T1000 (cell line): Measurements from ENCODE around the gene MISP.

ENCODE experiments used
- DNase-seq: peaks from one replicate; lab custom pipeline; 2025; ENCODE audit warnings: mixed read lengths; lab: John Stamatoyannopoulos, UW

The MISP gene

DNA sequence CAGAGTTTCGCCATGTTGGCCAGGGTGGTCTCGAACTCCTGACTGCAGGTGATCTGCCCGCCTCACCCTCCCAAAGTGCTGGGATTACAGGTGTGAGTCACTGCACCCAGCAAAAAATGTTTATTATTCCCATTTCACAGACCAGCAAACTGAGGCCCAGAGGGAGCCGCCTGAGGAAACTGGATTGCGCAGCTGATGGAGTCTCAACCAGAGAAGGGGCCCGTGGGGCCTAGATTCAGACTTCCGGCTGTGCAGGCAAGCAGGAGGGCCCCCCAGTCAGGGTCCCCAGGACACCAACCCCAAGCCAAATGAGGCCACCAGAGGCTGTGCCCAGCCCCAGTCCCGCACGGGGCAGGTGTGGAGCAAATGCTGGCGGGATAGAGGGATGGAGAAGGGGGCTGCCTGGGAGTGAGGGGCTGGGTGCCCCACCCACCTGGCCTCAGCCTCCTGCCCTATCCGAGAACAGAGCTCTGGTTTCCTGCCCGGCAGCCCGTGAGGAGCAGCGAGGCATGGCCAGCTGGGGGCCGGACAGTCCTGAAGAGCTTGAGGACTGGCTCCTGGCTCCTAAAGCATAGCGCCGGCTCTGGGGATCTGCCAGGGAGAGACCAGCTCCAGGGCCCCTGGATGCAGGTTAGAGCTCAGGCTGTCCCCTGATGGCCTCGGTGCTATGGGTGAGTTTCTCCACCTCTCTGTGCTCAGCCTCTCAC, 22.0 kb downstream of the MISP start:
- DNase-seq = no peak

DNA sequence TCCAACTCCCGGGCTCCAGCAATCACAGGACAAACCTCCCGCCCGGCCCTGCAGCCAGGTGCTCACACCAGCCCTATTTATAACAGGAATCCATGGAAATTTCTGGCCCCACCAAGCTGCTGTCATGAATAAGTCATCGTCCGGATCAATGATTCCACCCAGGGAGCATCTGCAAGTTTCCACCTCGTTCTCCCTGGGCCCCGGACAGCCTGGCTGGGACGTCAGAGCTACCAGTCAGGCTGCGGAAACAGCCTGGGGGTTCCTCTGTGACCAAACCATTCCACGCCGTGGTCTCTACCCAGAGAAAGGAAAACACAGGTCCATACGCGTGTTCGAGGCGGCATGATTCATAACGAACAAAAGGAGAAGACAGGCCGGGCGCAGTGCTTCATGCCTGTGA, 25.6 kb downstream of the MISP start:
- DNase-seq = no peak

DNA sequence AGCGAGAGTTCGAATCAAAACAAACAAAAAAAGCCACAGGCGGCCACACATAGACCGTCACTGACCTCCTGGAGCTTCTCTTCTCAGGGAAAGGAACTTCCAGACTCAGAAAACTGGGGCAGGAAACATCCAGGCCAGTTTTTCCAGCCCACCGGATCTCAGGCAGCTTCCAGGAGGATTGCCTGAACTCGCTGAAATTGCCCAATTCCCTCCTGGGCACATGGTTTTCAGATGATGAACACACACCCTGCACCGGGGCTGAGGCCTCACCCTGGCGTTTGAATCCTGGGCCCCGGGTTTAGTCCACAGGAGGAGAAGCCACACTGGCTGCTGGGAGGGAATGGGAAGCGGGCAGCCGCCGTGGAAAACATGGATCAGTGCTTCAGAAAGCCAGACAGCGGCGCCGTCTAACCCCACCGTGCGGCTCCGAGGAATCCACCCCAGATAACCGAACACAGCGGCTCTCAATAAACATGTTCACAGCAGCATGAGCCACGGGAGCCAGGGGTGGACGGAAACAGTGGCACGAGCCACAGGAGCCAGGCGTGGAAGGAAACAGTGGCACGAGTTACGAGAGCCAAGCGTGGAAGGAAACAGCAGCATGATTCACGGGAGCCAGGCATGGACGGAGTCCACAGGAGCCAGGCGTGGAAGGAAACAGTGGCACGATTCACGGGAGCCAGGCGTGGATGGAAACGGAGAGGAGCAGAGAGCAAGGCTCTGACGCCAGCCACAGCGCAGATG, 28.2 kb downstream of the MISP start:
- peak; percentile 92 for DNase-seq

DNA sequence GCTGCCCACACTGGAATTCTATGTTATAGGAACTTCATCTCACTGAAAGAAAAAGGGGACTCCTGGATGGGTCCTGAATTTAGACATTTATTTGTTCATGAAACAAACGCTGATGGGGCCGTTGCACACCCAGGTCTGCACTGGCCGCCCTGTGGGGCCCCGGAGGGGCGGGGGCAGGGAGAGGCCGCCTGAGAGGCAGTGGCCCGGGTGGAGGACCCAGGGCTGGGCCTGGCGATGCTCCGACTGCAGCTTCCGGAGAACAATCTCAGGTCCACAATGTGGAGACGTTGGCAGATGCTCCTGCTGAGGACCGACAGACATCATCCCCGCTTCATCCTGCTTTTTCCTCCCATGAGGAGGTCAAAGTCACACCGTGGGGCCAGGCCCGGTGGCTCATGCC, 30.0 kb downstream of the MISP start:
- no peak for DNase-seq

DNA sequence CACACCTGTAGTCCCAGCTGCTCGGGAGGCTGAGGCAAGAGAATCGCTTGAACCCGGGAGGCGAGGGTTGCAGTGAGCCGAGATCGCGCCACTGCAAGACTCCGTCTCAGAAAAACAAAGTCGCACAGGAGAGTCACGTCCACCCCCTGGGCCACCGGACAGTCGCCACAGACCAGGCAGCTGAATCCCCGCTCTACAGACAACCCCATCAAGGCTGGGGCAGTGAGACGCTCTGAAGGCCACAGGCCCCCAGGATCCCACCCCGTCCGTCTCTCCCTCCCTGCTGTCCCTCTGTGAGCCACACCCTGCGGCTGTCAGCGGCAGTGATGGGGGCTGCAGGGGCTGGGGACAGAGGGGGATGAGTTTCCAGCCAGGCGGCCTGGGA, 30.9 kb downstream of the MISP start:
- DNase-seq = no peak

DNA sequence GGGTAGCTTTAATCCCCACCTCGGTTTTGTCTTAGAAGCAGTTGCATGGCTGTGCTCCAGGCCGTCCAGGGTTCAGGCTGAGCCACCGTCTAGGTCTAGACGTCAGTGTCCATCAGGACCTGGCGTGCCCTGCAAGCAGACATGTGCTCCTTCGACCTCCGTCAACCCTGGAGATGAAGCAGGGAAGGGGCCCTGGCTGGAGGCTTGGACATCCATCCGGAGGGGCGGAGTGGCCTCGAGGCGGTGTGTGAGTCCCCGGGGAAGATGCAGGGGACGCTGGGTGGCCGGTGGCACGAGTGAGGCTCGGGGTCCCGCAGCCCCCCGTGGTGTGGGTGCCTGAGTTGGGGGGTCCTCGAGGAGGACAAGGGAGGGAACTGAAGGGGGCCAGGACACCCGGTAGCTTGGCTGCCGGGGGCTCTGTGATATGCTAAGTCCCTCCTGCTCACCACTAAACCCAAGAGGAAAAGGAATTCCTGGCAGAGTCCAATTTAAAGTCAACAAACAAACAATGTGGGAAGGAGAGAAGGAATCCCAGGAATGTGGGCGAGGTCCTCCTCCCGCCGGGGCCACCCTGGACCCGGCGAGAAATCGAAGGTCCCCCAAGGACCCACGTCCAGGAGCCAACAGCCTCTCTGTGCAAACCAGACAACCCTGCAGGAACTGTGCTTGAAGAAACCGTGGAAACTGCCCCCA, 31.4 kb downstream of the MISP start:
- peak; percentile 59 for DNase-seq

DNA sequence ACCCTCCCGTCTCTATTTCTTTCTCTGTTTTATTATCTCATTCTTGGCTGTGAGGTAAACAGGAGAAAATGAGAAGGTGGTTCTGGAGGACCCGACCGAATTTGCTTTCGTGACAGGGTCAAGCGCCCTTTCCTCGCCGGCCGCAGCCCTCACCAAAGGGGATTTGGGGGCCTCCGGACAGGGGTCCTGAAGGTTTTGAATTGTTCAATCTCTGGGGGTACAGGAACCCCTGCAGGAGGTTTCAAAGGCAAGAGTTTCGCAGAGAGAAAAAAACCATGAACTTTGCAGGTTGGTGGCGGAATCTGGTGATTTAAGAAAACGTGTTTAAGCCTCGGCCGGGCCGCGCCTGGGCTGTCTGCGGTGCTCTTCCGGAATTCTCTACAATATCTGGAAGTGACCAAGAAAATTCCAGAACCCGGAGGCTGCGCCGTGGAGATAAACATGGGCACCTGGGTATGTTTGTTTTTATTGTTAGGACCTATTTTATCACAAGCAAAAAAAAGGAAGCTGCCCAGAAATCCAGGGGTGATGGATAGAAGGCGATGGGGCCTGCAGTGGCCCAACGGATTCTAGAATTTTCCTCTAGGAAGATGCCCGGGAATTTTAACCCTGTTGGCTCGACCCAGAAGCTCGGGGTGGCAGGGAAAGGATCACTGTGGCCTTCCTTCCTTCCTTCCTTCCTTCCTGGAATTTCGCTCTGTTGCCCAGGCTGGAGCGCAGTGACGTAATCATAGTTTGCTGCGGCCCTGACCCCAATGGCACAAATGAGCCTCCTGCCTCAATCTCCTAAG, 32.2 kb downstream of the MISP start:
- DNase-seq = no peak

DNA sequence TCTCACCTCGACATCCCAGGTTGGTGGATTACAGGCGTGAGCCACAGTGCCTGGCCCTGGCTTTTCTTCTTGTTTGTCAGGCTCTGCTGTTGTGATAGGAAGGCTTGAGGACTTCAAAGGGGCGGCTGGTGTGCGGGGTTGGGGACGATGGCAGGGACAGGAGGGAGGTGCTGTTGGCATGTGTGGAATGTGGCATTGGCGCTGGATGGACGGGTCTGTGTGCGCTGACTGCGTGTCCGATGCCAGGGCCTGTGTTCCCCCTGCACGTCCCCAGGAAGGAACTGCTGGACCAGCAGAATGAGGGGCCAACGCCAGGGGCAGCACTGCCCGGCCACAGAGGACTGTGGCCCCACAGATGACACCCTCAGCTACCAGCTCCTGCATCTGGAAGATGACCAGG, 33.6 kb downstream of the MISP start:
- no peak for DNase-seq

DNA sequence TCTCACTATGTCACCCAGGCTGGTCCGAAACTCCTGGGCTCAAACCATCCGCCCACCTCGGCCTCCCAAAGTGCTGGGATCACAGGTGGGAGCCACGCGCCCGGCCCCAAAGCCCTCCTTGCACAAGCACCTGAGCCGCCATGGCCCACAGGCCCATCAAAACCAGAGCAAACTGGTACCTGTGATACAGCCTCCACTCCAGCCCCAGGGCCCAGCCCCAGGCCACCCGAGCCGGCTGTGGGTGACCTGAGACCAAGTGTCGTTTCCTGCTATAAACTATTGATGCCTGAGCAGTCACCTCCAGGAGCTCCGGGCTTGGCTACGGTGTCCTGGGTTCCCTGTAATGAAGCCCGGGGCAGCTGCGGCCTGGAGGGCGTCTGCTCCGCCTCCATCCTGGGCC, 36.6 kb downstream of the MISP start:
- DNase-seq = no peak

DNA sequence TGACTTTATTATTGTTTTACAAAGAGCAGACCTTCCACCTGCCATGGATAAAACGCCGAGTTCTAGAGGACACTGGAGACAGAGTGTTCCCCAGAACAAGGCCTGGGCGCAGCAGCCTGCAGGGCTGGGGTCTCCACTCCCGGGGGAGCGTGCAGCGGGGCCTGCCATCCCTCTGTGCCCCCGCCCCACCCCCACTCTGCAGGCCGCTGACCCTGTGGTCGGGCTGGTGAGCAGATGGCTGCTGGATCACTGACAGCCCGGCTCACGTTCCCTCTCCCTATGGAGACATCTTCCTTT, 37.7 kb downstream of the MISP start:
- no peak for DNase-seq

DNA sequence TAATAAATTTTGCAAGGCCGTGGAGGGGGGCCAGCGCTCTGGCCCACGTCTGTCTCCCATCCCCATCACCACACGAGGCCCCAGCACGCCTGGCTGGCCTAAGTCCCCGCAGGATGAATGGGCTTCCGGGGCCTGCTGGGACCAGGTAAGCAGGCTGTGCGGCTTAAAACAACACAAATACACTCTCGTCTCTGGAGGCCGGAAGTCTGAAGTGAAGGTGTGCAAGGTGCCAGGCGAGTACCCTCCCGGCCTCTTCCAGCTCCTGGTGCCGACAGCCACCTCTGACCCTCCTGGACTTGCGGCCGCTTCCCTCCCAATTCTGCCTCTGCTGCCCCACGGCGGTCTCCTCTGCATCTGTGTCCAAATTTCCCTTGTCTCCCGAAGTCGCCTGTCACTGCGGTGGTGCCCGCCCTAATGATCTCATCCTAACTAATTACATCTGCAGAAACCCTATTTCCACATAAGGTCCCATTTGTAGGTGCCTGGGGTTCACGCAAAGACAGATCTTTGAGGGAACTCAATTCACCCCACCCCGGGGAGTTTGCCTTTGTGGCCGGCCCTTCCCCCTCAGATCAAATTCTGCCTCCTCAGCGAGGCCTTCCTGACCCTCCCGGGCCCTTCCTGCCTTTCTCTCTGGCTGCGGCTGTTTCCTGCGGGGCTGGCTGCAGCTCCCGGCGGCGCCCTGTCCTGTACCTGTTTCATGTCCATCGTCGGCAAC, 38.2 kb downstream of the MISP start:
- DNase-seq = no peak

DNA sequence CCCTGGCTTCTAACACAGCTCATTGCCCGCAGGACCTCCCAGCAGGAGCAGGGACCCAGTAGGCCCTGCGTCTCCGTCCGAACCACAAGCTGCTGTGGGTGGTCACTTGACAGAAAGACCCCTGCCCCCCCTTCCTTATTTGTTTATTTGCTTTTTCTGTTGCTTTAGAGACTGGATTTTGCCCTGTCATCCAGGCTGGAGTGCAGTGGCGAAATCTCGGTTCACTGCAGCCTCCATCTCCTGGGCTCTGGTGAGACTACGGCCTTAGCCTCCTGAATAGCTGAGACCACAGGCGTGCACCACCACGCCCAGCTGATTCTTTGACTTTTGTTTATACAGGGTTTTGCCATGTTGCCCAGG, 38.8 kb downstream of the MISP start:
- no peak for DNase-seq

DNA sequence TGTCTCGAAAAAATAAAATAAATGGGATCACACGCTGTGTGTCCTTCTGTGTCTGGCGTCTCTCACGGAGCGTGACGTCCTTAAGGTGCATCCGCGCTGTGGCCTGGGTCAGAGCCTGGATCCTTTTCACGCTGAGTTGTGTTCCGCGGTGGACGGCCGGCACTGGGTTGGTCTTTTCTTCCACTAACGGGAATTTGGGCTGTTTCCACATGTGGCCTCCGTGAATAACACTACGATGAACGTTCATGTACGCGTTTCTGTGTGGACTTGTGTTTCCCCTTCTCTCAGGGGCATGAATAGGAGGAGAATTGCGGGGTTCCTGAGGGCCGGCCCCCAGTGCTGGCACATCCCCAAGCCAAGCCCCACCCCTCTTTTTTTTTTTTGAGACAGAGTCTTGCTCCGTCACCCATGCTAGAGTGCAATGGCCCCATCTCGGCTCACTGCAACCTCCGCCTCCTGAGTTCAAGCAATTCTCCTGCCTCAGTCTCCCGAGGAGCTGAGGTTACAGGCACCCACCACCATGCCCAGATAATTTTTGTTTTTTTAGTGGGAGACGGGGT, 40.2 kb downstream of the MISP start:
- no peak for DNase-seq

DNA sequence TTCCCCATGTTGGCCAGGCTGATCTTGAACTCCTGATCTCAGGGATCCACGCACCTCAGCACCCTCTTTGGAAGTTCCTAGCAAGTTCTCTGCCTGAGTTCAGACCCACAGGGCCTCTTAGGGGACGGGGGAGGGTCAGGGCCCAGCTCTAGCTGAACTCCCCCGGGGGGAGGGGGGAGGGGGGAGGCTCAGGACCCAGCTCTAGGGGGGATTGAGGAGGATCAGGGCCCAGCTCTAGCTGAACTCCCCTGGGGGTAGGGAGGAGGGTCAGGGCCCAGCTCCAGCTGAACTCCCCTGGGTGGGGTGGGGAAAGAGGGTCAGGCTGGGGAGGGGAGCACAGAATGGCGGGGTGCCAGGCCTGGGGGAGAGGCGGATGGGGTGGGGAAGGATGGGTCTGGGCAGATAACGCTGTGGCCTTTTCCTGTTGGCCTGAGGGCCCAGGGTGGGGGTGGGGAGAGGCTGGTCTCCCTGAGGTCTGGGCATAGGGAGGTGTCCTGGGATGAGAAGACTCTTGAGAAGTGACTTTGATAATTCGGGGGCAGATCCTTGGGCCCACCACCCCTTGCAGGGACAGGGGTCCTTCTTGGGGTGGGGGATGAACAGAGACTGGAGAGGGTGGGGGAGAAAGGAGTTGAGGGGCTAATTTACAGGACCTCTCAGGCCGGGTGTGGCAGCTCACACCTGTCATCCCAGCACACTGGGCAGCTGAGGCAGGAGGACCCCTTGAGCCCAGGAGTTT, 40.8 kb downstream of the MISP start:
- no peak for DNase-seq

DNA sequence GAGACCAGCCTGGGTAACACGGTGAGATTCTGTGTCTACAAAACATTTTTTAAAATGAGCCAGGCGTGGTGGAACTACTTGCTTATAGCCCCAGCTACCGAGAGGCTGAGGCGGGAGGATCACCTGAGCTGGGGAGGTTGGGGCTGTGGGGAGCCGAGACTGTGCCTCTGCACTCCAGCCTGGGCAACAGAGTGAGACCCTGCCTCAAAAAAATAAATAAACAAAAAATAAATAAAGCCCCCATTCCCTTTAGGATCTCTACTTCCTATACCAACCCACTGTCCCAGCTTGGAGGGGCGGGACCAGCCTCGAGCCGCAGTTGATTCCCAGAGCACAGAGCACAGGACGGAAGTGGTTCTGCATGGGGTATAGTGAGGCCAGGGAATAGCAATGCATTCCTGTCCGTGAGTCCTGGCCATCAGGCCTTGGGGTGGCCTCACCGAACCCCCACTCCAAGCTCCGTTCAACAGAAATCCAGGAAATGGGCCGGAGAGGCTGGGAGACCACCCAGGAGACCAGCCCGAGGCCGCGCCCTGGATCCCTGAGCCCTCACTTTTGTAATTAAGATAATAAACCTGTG, 41.5 kb downstream of the MISP start:
- DNase-seq = no peak

DNA sequence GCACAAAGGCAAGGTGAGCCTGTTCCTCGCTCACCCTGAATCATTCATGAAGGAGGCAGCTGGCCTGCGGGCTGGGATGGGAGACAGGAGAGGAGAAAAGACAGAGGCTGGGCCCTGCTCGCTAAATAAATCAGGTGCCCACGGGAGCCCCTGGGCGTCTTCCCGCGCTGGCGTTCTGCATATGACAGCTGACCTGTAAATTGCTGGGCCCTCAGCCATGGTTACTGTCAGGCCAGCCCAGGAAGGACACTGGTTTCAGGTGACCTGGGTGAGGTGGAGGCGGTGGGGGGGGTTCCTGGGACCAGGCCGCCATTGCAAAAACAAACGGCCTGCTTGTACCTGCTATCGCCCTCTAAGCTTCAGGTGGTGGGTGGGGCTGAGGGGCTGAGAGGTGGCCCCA, 42.9 kb downstream of the MISP start:
- no peak for DNase-seq

DNA sequence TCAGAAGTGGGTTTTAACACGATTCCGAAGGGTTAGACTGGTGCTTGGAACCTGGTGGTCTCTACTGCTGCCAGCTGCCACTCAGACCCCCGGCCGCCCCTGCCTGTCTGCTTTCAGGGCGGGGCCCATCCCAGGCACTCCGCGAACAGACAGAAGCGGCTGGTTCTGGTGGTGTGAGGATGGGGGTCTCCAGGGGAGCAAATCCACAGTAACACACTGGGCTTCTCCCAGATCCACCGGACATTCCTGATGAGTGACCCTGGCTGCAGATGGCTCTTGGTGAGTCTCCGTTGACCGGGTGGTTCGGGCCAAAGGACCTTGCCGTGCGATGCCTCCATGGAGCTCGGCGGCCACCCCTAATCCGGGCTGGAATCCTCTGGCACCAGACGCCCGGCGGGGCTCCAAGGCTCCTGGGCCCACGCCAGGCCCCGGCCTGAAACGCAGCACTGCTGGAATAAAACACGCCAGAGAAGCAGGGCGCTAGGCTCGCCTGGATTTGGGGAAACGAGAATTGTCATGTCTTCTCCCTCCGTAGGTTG, 44.2 kb downstream of the MISP start:
- no peak for DNase-seq

DNA sequence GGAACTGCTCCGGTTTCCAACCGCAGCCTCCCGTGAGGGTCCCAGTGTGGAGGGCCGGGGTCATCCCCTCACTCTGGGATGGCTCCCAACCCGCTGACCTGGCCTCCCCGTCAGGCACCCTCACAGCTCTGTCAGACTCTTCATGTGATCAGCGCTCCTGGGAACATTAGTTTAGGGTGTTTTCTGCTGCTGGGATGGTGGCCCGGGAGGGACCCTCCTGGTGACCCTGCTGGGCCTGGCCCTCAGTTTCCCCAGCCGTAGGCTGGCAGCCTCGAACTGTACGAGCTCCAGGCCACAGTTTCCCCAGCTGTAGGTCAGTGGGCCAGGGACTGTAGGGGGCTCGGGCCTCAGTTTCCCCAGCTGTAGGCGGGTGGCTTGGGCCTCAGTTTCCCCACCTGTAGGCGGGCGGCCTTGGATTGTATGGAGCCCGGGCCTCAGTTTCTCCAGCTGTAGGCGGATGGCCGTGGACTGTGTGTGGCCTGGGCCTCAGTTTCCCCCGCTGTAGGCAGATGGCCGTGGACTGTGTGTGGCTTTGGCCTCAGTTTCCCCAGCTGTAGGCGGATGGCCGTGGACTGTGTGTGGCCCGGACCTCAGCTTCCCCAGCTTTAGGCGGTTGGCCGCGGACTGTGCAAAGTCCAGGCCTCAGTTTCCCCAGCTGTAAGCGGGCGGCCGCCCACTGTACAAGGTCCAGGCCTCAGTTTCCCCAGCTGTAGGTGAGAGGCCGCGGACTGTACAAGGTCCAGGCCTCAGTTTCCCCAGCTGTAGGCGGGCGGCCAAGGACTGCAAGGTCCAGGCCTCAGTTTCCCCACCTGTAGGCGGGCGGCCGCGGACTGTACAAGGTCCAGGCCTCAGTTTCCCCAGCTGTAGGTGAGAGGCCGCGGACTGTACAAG, 45.0 kb downstream of the MISP start:
- DNase-seq = no peak
